Stimulated activated CD4-positive, alpha-beta T cell treated with anti-CD3 and anti-CD28 coated beads, Interleukin-4, amount 100 ng/mL, for 24 hours (primary cell): ENCODE results near the gene BLOC1S4.
"Not testable (repeated sequence)": the region's sequence is repeated elsewhere in the genome, so short reads cannot be mapped to it uniquely, and the experiment has no call there.

ENCODE experiments used
- DNase-seq: peaks from one replicate; pipeline ENCODE4 v3.0.0-alpha.2; 2020

Gene BLOC1S4

GRCh38 chr4:6716018-6716911, at the start of gene BLOC1S4:
Gene BLOC1S4, plus strand, starts transcription at chr4:6716174. Its CDS starts 36 bp downstream, at chr4:6716210.
- peak; percentile 87 for DNase-seq

GRCh38 chr4:6668391-6668790, 47.6 kb upstream of the BLOC1S4 start:
- DNase-seq, result no peak

GRCh38 chr4:6671648-6672047, 44.3 kb upstream of the BLOC1S4 start:
- no peak for DNase-seq

DNA sequence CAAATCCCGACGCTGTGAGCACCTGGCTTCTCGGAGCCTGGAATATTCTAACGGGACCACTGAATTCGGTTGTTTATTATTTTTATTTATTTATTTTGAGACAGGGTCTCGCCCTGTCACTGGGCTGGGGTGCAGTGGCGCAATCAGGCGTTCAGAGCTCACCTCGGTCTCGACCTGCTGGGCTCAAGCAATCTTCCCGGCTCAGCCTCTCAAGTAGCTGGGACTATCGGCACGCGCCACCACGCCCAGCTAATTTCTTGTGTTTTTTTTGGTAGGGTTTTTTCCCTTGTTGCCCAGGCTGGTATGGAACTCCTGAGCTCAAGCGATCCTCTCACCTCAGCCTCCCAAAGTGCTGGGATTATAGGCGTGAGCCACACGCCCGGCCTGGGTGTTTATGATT, 43.8 kb upstream of the BLOC1S4 start:
- no peak for DNase-seq

- DNase-seq, result not testable (repeated sequence)
Measured at GRCh38 chr4:6672541-6673190, 43.3 kb upstream of the BLOC1S4 start.

DNA sequence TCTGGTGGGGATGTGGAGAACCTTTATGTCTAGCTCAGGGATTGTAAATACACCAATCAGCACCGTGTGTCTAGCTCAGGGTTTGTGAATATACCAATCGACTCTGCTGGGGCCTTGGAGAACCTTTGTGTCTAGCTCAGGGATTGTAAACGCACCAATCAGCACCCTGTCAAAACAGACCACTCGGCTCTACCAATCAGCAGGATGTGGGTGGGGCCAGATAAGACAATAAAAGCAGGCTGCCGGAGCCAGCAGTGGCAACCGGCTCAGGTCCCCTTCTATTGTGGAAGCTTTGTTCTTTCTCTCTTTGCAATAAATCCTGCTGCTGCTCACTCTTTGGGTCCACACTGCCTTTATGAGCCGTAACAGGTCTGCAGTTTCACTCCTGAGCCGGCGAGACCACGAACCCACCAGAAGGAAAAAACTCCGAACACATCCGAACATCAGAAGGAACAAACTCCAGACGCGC, 42.7 kb upstream of the BLOC1S4 start:
- peak; percentile 47 for DNase-seq

GRCh38 chr4:6673660-6674499, 42.1 kb upstream of the BLOC1S4 start:
- DNase-seq, result peak; percentile 95

- DNase-seq, result peak; percentile 74
Measured at GRCh38 chr4:6674500-6675149, 41.3 kb upstream of the BLOC1S4 start.

DNA sequence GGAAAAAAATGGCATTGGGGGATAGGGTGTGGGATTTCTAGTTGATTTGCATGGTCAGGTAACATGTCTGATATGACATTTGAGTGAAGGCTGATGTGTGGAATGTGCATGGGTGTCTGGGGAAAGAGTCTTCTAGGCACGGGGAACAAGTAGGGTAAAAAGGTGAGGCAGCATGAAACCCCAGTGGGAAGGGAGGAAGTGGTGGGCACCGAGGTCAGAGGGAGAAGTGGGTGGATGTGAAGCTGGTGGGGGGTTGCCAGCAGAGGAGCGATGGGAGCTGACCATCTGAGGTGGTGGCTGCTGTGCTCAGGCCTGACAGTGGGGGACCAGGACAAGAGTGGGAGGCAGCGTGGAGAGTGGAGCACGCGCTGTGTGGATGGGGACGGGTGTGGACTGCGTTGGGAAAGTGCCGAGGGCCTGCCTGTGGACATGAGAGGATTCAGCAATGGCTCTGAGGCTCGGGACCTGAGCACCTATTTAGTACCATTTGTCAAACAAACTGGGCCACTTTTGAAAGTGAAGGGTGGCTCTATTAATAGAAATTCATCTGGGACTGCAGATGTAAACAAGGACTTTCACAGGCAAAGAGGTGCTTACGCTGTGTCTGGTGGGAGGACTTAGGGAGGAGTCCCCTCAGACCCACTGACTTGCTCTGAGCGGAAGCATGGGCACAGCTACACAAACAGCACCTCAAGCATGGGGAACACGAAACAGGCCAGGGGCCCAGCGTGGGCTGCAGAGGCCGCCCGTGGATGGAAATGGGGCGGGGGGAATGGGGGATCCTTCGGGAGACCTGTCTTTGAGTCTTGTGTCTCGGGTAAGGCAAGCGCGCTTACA, 39.0 kb upstream of the BLOC1S4 start:
- no peak for DNase-seq

GRCh38 chr4:6680372-6681034, 35.5 kb upstream of the BLOC1S4 start:
- no peak for DNase-seq

GRCh38 chr4:6681191-6681590, 34.8 kb upstream of the BLOC1S4 start:
- no peak for DNase-seq

GRCh38 chr4:6682862-6683590, 32.9 kb upstream of the BLOC1S4 start:
- DNase-seq, result no peak

- no peak for DNase-seq
Measured at GRCh38 chr4:6684656-6685055, 31.3 kb upstream of the BLOC1S4 start.

DNA sequence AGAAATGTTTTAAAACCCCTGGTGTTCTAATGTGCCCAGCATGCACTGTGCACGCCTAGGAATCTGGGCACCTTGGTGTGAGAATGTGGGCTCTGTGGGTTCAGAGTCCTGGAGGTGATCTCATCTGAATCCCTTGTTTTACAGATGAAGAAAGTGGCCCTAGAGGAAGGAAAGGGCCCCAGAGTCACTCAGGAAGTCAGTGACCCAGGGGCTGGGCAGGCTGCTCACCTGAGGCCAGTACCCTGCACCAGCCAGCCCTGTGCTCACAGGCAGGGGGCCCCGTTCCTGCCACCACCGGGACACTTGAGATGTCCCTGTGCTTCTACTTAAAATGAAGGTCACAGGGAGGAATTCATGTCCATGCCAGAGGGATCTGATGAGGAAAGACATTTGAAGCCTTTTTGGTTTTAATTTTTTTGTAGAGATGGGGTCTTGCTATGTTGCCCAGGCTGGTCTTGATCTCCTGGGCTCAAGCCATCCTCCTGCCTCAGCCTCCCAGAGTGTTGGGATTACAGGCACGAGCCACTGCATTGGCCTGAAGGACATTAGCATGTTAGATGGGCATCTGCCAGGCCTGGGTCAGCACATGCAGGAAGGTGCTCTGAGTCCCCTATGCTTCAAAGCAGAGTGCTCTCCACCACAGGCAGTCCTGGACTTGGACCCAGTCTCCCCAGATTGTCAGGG, 29.7 kb upstream of the BLOC1S4 start:
- DNase-seq, result no peak

- no peak for DNase-seq
Measured at GRCh38 chr4:6687947-6688878, 27.8 kb upstream of the BLOC1S4 start.

DNA sequence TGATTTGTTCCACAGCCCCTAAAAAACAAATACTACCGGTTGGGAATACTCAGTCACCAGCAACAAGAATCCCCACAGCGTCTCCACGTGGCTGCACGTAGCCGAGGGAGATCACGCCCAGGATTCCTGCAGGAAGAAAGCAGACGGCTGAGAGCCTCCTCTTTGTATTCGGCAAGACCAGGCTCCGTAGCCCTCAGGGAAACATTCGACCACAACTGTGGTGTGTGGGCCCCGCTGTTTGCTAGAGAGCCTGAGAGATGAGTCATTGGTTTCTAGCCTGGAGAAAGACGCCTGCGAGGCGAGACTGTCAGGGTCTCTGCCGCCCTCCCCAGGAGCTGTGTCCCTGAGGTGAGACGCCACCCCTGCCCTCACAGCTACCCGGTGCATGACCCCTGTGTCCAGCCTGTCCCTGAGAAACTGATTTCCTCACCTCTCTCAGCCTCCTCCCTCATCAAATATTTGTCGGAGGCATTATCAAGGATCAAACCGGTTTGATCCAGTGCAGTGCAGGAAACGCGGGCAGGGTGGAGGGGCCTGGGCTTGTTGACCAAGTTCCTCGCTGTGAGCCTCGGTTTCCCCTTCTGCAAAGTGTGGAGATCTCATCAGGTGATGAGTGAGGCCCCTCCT, 27.0 kb upstream of the BLOC1S4 start:
- peak; percentile 83 for DNase-seq

DNA sequence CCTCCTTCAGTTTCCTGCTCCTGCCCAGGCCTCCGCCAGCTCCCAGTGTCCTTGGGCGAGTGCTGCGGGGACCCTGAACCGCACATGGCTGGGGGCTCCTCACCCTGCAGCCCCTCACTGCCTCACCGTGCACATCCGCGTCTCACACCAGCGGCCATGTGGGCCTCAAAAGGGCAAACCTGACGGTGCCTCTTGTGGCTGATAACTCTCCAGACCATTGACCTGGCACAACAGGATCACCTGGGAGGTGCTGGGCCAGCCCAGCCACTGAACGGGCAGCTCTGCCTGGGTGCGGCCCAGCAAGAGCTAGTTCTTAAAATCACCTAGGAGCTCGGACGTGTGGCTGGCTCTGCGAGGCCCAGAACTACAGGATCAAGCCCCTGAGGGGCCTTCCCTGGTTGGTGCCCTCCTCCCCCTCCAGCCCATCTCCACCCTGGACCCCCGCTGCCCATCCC, 26.4 kb upstream of the BLOC1S4 start:
- no peak for DNase-seq

DNA sequence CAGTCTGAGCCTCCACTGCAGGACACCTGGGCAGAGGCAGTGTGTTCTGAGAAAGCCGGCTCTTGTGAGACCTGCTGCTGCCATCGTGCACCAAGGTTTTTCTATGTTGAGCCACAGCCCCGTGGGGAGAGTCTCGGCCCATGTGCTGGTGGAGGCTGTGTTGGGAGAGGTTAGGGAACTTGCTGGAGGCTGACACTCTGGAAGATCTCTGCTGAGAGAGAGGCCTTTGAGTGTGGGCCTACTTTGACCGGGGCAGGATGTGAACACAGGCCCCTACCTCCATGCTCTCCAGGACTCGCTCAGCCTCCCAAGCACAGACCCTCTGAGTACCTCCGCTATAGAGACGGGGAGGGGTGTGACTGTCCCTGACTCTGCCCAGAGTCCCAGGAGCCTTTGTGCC, 23.6 kb upstream of the BLOC1S4 start:
- DNase-seq, result no peak
